ENCODE data around the gene NCAPG2.
"Not testable (repeated sequence)": the region's sequence is repeated elsewhere in the genome, so short reads cannot be mapped to it uniquely, and the experiment has no call there.

Gene NCAPG2

DNA sequence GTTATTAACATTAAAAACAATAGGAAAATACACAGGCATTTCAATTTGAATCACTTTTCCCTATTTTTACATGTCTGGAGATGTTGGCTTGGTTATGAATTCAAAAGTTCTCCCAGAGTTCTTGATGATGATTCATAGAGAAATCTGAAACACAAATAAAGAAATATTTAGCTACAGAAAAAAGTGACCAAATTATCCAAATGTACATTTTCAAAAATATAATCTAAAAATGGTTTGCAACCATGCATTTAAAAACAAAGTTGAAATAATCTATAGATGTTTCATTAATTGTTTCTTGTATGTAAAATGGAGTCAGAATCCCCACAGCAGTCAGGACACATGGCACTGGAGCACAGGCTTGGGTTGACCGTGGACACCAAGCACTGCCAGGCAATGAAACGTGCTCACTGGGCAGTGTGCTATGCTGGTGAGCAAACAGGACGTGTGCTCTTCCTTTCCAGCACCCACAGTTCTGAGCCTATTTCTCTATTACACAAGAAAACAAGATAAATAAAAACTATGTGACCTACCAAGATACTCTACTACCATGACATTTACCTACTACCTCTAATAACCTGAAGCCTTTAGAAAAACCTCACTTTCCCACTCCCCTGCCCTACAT is 72.9 kb downstream of the NCAPG2 start:
- Histone ChIP-seq H3K9ac (ENCODE audit: low read depth, low read length, poor library complexity, severe bottlenecking) (no peak overlapping the region), H3K4me2 (ENCODE audit: low read depth, low read length, poor library complexity, severe bottlenecking) (no peak overlapping the region), H3K79me2 (ENCODE audit: insufficient read depth, low read length) (no peaks in the 10 kb centered on the region), H2AFZ (ENCODE audit: low read length) (no peak overlapping the region), H3F3A (ENCODE audit: low read depth) (no peaks in the 10 kb centered on the region), H4K20me1 (ENCODE audit: insufficient read depth, low read length, poor library complexity, severe bottlenecking) (no peaks in the 10 kb centered on the region), H3K27me3 (ENCODE audit: insufficient read depth, low read length, poor library complexity, severe bottlenecking) (no peaks in the 10 kb centered on the region), H3K9me2 (replicated peaks; ENCODE audit: low read depth, low read length) (no peaks in the 10 kb centered on the region), H3K9me3 (ENCODE audit: insufficient read depth, low read depth, low read length) (no peaks in the 10 kb centered on the region), H3K4me3 (ENCODE audit: low read length, poor library complexity, severe bottlenecking) (no peak overlapping the region), H3K4me1 (ENCODE audit: insufficient read depth, low read length, poor library complexity, severe bottlenecking) (no peaks in the 10 kb centered on the region), H3K36me3 (ENCODE audit: insufficient read depth, low read length) (peaks cover 40% of the 10 kb centered on the region)
- no peak for TF ChIP-seq EZH2phosphoT487 (IDR thresholded peaks at IDR 0.05; ENCODE audit: borderline replicate concordance)

DNA sequence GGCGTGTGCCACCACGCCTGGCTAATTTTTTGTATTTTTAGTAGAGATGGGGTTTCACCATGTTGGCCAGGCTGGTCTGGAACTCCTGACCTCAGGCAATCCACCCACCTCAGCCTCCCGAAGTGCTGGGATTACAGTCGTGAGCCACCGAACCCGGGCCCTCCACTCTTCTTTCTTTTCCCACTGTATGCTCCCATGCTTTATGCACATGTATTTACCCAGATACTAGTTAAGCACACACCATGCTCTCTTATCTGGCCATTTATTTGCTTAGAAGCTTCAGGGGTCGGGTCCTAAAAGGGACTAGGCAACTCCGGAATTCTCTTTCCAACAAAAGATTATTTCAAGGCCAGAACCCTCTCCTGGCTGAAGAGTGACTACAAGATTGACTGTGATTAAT is 78.3 kb downstream of the NCAPG2 start:
- H4K20me1 ChIP-seq (ENCODE audit: insufficient read depth, low read length, poor library complexity, severe bottlenecking); H3K27me3 ChIP-seq (ENCODE audit: insufficient read depth, low read length, poor library complexity, severe bottlenecking); H3K4me3 ChIP-seq (ENCODE audit: low read length, poor library complexity, severe bottlenecking); H3K9ac ChIP-seq (ENCODE audit: low read depth, low read length, poor library complexity, severe bottlenecking); H2AFZ ChIP-seq (ENCODE audit: low read length); H3K9me3 ChIP-seq (ENCODE audit: insufficient read depth, low read depth, low read length); H3K9me2 ChIP-seq (replicated peaks; ENCODE audit: low read depth, low read length); H3K79me2 ChIP-seq (ENCODE audit: insufficient read depth, low read length); H3F3A ChIP-seq (ENCODE audit: low read depth); H3K4me1 ChIP-seq (ENCODE audit: insufficient read depth, low read length, poor library complexity, severe bottlenecking); H3K4me2 ChIP-seq (ENCODE audit: low read depth, low read length, poor library complexity, severe bottlenecking): not testable (repeated sequence)
- H3K36me3 ChIP-seq (ENCODE audit: insufficient read depth, low read length) = peaks cover 26% of the 10 kb centered on the region

DNA sequence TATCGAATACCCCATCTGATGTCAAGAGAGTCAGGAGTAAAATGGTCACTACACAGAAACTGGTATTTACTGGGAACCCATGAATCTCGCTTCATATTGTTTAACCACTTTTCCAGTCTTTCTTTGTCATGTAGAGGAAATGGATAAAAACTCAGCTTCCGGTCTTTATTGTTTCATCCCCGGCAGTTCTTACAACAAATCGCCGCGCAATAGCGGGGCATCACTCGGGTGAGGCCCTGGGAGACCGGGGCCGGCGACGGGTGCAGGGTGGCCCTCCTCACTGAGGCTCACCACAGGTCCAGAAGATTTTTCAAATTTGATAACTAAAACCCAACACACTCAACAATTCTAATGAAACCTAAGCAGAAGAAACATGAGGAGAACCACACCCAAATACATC is 81.4 kb downstream of the NCAPG2 start:
- Histone ChIP-seq H3K9ac (ENCODE audit: low read depth, low read length, poor library complexity, severe bottlenecking) (no peak overlapping the region), H3K79me2 (ENCODE audit: insufficient read depth, low read length) (no peaks in the 10 kb centered on the region), H4K20me1 (ENCODE audit: insufficient read depth, low read length, poor library complexity, severe bottlenecking) (no peaks in the 10 kb centered on the region), H2AFZ (ENCODE audit: low read length) (no peak overlapping the region), H3F3A (ENCODE audit: low read depth) (no peaks in the 10 kb centered on the region), H3K4me1 (ENCODE audit: insufficient read depth, low read length, poor library complexity, severe bottlenecking) (no peaks in the 10 kb centered on the region), H3K27me3 (ENCODE audit: insufficient read depth, low read length, poor library complexity, severe bottlenecking) (no peaks in the 10 kb centered on the region), H3K4me2 (ENCODE audit: low read depth, low read length, poor library complexity, severe bottlenecking) (no peak overlapping the region), H3K4me3 (ENCODE audit: low read length, poor library complexity, severe bottlenecking) (no peak overlapping the region), H3K36me3 (ENCODE audit: insufficient read depth, low read length) (peaks cover 8% of the 10 kb centered on the region), H3K9me2 (replicated peaks; ENCODE audit: low read depth, low read length) (no peaks in the 10 kb centered on the region), H3K9me3 (ENCODE audit: insufficient read depth, low read depth, low read length) (no peaks in the 10 kb centered on the region)
- TF ChIP-seq, protein P1, sequence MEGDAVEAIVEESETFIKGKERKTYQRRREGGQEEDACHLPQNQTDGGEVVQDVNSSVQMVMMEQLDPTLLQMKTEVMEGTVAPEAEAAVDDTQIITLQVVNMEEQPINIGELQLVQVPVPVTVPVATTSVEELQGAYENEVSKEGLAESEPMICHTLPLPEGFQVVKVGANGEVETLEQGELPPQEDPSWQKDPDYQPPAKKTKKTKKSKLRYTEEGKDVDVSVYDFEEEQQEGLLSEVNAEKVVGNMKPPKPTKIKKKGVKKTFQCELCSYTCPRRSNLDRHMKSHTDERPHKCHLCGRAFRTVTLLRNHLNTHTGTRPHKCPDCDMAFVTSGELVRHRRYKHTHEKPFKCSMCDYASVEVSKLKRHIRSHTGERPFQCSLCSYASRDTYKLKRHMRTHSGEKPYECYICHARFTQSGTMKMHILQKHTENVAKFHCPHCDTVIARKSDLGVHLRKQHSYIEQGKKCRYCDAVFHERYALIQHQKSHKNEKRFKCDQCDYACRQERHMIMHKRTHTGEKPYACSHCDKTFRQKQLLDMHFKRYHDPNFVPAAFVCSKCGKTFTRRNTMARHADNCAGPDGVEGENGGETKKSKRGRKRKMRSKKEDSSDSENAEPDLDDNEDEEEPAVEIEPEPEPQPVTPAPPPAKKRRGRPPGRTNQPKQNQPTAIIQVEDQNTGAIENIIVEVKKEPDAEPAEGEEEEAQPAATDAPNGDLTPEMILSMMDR (conservative IDR thresholded peaks at IDR 0.05; ENCODE audit: low read length) = no peak
- TF ChIP-seq EZH2phosphoT487 (IDR thresholded peaks at IDR 0.05; ENCODE audit: borderline replicate concordance) = no peak

DNA sequence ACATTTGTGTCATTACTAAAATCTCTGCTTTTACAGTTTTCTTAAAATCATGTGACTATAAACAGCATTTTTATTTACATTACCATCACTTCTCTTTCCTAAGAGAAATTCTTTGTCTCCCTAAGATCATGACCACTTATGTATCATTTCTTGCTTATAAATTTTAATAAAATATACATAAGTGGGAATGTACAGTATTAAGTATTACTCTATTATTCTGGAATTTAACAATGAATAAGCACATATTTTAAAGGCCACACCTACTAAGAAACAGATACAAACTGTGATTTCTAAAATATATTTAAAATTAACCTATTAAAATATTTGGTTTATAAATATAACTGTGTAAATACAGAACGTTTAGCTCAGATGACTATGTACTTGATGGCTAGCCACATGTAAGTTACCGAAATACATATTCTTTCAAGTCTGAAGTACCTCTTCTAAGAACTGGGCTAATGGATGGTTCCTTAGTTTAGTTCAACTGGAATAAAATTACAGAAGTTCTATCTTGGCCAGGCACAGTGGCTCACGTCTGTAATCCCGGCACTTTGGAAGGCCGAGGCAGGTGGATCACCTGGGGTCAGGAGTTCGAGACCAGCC is 83.7 kb downstream of the NCAPG2 start:
- H3K9ac ChIP-seq (ENCODE audit: low read depth, low read length, poor library complexity, severe bottlenecking) = no peak overlapping the region
- H3K4me3 ChIP-seq (ENCODE audit: low read length, poor library complexity, severe bottlenecking) = no peak overlapping the region
- peaks cover 7% of the 10 kb centered on the region for H3K4me1 ChIP-seq (ENCODE audit: insufficient read depth, low read length, poor library complexity, severe bottlenecking)
- no peak overlapping the region for H3K4me2 ChIP-seq (ENCODE audit: low read depth, low read length, poor library complexity, severe bottlenecking)
- H2AFZ ChIP-seq (ENCODE audit: low read length) = no peak overlapping the region
- H3K79me2 ChIP-seq (ENCODE audit: insufficient read depth, low read length) = no peaks in the 10 kb centered on the region
- no peaks in the 10 kb centered on the region; the same call in 1 of the 2 replicates for H3K36me3 ChIP-seq (ENCODE audit: insufficient read depth, low read length)
- H3K9me2 ChIP-seq (replicated peaks; ENCODE audit: low read depth, low read length) = no peaks in the 10 kb centered on the region
- no peaks in the 10 kb centered on the region for H3K9me3 ChIP-seq (ENCODE audit: insufficient read depth, low read depth, low read length)
- H3K27me3 ChIP-seq (ENCODE audit: insufficient read depth, low read length, poor library complexity, severe bottlenecking) = no peaks in the 10 kb centered on the region
- TF ChIP-seq, protein P1 (conservative IDR thresholded peaks at IDR 0.05; ENCODE audit: low read length) = no peak
- no peak for TF ChIP-seq EZH2phosphoT487 (IDR thresholded peaks at IDR 0.05; ENCODE audit: borderline replicate concordance)
- H3F3A ChIP-seq (ENCODE audit: low read depth) = no peaks in the 10 kb centered on the region
- no peaks in the 10 kb centered on the region for H4K20me1 ChIP-seq (ENCODE audit: insufficient read depth, low read length, poor library complexity, severe bottlenecking)

Measured in Loucy (cell line).